Naive thymus-derived CD8-positive, alpha-beta T cell (primary cell): Measurements from ENCODE around the gene LUC7L3. TPM values are rescaled to one million over a fixed set of nuclear protein-coding genes. Genes with fewer than 3 reads are reported as not detected.
"Not testable (repeated sequence)": the region's sequence is repeated elsewhere in the genome, so short reads cannot be mapped to it uniquely, and the experiment has no call there.

Experiments used
- ATAC-seq, 2 donors: fragments of 150-1000 bp; cut with Tn5 transposase in 1 of 2; sonication (Bioruptor Pico), chemical (Tn5 transposase) in 1 of 2; 1 replicate in 1 of 2; 2 replicates in 1 of 2; pipeline ENCODE4 v1.10.0; 2021; ENCODE audit warnings: mild to moderate bottlenecking in 2 of 2, moderate library complexity in 2 of 2
- POLR2A ChIA-PET: fragments of 350-600 bp; sonication (Branson Sonifier 250); formaldehyde crosslinking; loops from one replicate; lab custom pipeline; 2021; ENCODE audit warnings: antibody characterized with exemption; lab: Charles Lee
- DNase-seq, 10 donors: peaks; one replicate each; pipeline versions ENCODE4 v3.0.0 to v3.0.0-alpha.2; 2020 to 2022
- H3K27ac Mint-ChIP-seq, 10 donors: one replicate each; pipeline ENCODE4 v1.8.0; 2020 to 2022; ENCODE audit warnings: mild to moderate bottlenecking in 10 of 10, mixed read lengths in 10 of 10, moderate library complexity in 4 of 10, inconsistent platforms in 1 of 10
- H3K27me3 Mint-ChIP-seq, 5 donors: one replicate each; pipeline ENCODE4 v1.8.0; 2021 to 2022; ENCODE audit warnings: mixed read lengths in 5 of 5
- H3K36me3 Mint-ChIP-seq, 3 donors: one replicate each; pipeline ENCODE4 v1.8.0; 2020 to 2022; ENCODE audit warnings: mixed read lengths in 3 of 3, mild to moderate bottlenecking in 2 of 3, inconsistent platforms in 1 of 3
- H3K4me1 Mint-ChIP-seq, 4 donors: one replicate each; pipeline ENCODE4 v1.8.0; 2021 to 2022; ENCODE audit warnings: mixed read lengths in 4 of 4
- H3K4me3 Mint-ChIP-seq, 10 donors: one replicate each; pipeline ENCODE4 v1.8.0; 2020 to 2022; ENCODE audit warnings: mild to moderate bottlenecking in 10 of 10, mixed read lengths in 10 of 10, moderate library complexity in 6 of 10, inconsistent platforms in 1 of 10
- H3K9me3 Mint-ChIP-seq, 9 donors: one replicate each; pipeline ENCODE4 v1.8.0; 2020 to 2022; ENCODE audit warnings: mixed read lengths in 9 of 9, mild to moderate bottlenecking in 3 of 9, inconsistent platforms in 1 of 9, moderate library complexity in 1 of 9
- polyA plus RNA-seq, 3 donors: library from polyadenylated mRNA; unstranded; fragments of 300-500 nt; fragmentation: Illumina TruSeq; gene quantifications; one replicate each; pipeline ENCODE4 v1.2.3, GENCODE V29; 2021
- total RNA-seq, 8 experiments: library from RNA in 2 of 8; stranded (reverse) in 2 of 8; gene quantifications; one replicate each; pipeline ENCODE4 v1.2.3 and lab custom pipeline; 2021 to 2026

The LUC7L3 gene, protein sequence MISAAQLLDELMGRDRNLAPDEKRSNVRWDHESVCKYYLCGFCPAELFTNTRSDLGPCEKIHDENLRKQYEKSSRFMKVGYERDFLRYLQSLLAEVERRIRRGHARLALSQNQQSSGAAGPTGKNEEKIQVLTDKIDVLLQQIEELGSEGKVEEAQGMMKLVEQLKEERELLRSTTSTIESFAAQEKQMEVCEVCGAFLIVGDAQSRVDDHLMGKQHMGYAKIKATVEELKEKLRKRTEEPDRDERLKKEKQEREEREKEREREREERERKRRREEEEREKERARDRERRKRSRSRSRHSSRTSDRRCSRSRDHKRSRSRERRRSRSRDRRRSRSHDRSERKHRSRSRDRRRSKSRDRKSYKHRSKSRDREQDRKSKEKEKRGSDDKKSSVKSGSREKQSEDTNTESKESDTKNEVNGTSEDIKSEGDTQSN
- 100 to 1,000 TPM; 311 to 345 TPM for total RNA-seq
- 10 to 100 TPM; 41.6 to 58.4 (median 46.0) TPM for polyA plus RNA-seq
- 150 to 528 (median 238) reads per million in 6 experiments for total RNA-seq (lab: John Stamatoyannopoulos, UW)

GRCh38 chr17:50719144-50719923, at the start of gene LUC7L3:
LUC7L3 (plus strand) TSS chr17:50719603; CDS start chr17:50719733, 130 bp downstream.
- POLR2A ChIA-PET: interaction anchor here (0.7 to 5.1 kb wide), 5 partner anchors 9 to 147 kb away, joined by 4 to 110 read pairs (median 8); partner anchors contain the start of genes ANKRD40 and TOB1
- DNase-seq (peak; percentile 83 to 95 (median 92)), ATAC-seq (peak; percentile 91 to 94)
- Mint-ChIP-seq H3K27ac (peak within 1 kb of the TSS; percentile 95 to 100 (median 99)), H3K9me3 (no peaks in the 10 kb centered on the region), H3K4me3 (peak within 1 kb of the TSS; percentile 86 to 99 (median 96)), H3K36me3 (peaks cover 0 to 9% (median 0%) of the 10 kb centered on the region in 3 donors), H3K27me3 (no peaks in the 10 kb centered on the region), H3K4me1 (peaks cover 12 to 41% (median 34%) of the 10 kb centered on the region in 4 donors)

DNA sequence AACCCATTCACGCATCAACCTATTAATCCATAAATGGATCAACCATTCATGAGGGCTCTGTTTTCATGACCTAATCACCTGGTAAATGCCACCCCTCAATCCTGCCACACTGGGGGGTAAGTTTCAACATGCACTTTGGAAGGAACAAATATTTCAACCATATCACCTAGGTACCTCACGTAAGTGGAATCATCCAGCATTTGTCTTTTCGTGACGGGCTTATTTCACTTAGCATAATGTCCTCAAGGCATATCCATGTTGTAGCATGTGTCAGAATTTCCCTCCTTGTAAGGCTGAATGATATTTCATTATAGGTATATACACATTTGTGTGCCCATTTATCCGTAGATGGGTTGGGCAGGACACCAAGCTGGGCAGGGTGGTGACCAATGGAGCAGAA, 47.3 kb upstream of the LUC7L3 start:
- DNase-seq: no peak
- ATAC-seq: no peak
- H3K4me1 Mint-ChIP-seq: peaks cover 0 to 2% (median 0%) of the 10 kb centered on the region in 4 donors
- H3K9me3 Mint-ChIP-seq: no peaks in the 10 kb centered on the region
- no peaks in the 10 kb centered on the region for H3K36me3 Mint-ChIP-seq
- no peak overlapping the region for H3K27ac Mint-ChIP-seq
- no peak overlapping the region for H3K4me3 Mint-ChIP-seq
- POLR2A ChIA-PET: interaction anchor here (0.6 kb wide), 1 partner anchor 541 kb away, joined by 3 read pairs; no protein-coding TSS in a partner anchor
- peaks cover 0 to 2% (median 0%) of the 10 kb centered on the region in 5 donors for H3K27me3 Mint-ChIP-seq

DNA sequence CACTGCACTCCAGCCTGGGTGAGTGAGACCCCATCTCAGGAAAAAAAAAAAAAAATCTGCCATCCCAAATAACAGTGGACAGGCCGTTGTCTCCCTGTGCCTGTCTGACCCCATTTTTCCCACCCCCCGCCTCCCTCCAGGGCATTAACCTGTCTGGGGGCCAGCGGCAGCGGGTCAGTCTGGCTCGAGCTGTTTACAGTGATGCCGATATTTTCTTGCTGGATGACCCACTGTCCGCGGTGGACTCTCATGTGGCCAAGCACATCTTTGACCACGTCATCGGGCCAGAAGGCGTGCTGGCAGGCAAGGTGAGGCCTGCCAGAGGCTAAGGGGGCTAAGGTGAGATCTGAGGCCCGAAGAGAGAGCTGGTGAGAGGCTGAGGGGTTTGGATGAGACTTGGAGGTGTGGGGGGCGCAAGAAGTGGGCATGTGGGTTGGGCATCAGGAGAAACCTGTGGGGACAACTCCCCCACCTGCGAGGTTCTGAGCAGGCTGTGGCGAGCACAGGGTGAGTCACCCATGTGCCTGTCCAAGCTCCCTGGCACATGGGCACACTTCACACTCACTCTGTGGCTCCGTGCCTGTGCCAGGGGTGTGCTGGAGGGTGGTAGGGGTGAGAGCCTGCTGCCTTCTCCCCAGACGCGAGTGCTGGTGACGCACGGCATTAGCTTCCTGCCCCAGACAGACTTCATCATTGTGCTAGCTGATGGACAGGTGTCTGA, 46.4 kb upstream of the LUC7L3 start:
- POLR2A ChIA-PET: no interaction called here
- no peak overlapping the region for H3K27ac Mint-ChIP-seq
- H3K27me3 Mint-ChIP-seq: no peaks in the 10 kb centered on the region
- no peak for DNase-seq
- H3K36me3 Mint-ChIP-seq: no peaks in the 10 kb centered on the region
- H3K9me3 Mint-ChIP-seq: no peaks in the 10 kb centered on the region
- ATAC-seq: no peak
- no peaks in the 10 kb centered on the region for H3K4me1 Mint-ChIP-seq
- H3K4me3 Mint-ChIP-seq: no peak overlapping the region

- no peak for ATAC-seq
- Mint-ChIP-seq H3K27me3 (peaks cover 2 to 9% (median 8%) of the 10 kb centered on the region in 5 donors), H3K4me1 (peaks cover 0 to 2% (median 0%) of the 10 kb centered on the region in 4 donors), H3K9me3 (no peaks in the 10 kb centered on the region), H3K36me3 (no peaks in the 10 kb centered on the region), H3K27ac (no peak overlapping the region), H3K4me3 (no peak overlapping the region)
- POLR2A ChIA-PET: no interaction called here
- no peak for DNase-seq
Observed at GRCh38 chr17:50675190-50675589, 44.2 kb upstream of the LUC7L3 start.

GRCh38 chr17:50675627-50676026, 43.8 kb upstream of the LUC7L3 start:
- ATAC-seq (no peak), DNase-seq (no peak)
- H3K4me3 Mint-ChIP-seq: no peak overlapping the region
- no peak overlapping the region for H3K27ac Mint-ChIP-seq
- H3K9me3 Mint-ChIP-seq: no peaks in the 10 kb centered on the region
- H3K27me3 Mint-ChIP-seq: peaks cover 4 to 13% (median 9%) of the 10 kb centered on the region in 5 donors
- POLR2A ChIA-PET: no interaction called here
- peaks cover 0 to 2% (median 0%) of the 10 kb centered on the region in 4 donors for H3K4me1 Mint-ChIP-seq
- H3K36me3 Mint-ChIP-seq: no peaks in the 10 kb centered on the region

DNA sequence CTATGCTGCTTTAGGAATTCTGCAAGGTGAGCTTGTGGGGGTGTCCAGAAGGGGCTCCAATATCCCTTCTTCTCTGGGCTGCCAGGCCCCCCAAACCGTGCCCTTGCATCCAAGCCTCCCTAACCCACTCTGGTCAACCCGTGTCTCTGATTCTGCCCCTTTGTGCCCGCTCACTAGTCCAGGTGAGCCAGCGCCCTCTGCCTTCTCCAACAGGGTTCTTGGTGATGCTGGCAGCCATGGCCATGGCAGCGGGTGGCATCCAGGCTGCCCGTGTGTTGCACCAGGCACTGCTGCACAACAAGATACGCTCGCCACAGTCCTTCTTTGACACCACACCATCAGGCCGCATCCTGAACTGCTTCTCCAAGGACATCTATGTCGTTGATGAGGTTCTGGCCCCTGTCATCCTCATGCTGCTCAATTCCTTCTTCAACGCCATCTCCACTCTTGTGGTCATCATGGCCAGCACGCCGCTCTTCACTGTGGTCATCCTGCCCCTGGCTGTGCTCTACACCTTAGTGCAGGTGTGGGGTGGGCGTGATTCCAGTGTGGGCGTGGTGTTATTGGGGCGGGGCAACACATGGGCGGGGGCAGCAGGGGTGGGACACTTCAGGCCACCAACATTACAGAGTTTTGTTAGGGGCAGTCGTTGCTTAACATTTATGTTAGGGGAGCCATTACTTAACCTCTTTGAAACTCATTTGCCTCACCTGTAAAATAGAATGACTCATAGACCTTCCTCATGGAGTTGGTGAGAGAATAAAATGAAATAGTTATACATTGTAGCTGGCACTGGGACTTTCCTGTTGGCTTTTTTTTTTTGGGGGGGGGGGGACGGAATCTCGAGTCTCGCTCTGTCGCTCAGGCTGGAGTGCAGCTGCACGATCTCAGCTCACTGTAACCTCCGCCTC, 43.1 kb upstream of the LUC7L3 start:
- H3K4me1 Mint-ChIP-seq: peaks cover under 1 to 3% (median 3%) of the 10 kb centered on the region in 4 donors
- no peaks in the 10 kb centered on the region for H3K9me3 Mint-ChIP-seq
- H3K36me3 Mint-ChIP-seq: no peaks in the 10 kb centered on the region
- peak overlapping the region in 1 of 10 donors; percentile 32 for H3K27ac Mint-ChIP-seq
- peaks cover 6 to 20% (median 13%) of the 10 kb centered on the region in 5 donors for H3K27me3 Mint-ChIP-seq
- H3K4me3 Mint-ChIP-seq: no peak overlapping the region
- POLR2A ChIA-PET: no interaction called here
- no peak for ATAC-seq
- DNase-seq: no peak

GRCh38 chr17:50677851-50678375, 41.5 kb upstream of the LUC7L3 start:
- DNase-seq (no peak), ATAC-seq (no peak)
- peaks cover 2 to 7% (median 5%) of the 10 kb centered on the region in 4 donors for H3K4me1 Mint-ChIP-seq
- no peak overlapping the region for H3K4me3 Mint-ChIP-seq
- H3K27me3 Mint-ChIP-seq: peaks cover 7 to 31% (median 17%) of the 10 kb centered on the region in 5 donors
- H3K9me3 Mint-ChIP-seq: no peaks in the 10 kb centered on the region
- no peaks in the 10 kb centered on the region for H3K36me3 Mint-ChIP-seq
- POLR2A ChIA-PET: no interaction called here
- H3K27ac Mint-ChIP-seq: peak overlapping the region in 1 of 10 donors; percentile 27

DNA sequence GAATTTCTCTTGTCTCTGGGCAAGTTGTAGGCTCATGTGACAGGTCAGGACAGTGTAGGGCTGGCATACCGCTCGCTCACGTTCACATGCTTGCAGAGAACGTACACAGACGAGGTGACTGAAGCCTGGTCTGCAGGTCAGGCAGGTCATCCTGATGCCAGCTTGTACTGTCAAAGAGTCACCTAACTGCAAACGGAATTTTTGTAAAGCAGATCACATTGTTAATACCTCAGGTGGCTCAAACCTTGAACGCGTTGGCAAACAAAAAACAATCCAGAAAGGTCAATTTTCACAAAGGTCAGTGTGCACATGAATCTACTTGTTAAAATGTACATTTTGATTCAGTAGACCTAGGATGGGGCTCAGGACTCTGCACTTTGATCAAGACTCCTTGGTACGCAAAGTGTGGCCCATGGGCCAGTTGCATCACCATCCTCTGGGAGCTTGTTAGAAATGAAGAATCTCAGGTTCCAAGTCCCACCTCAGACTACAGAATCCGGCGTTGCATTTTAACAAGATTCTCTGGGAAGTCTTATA, 40.3 kb upstream of the LUC7L3 start:
- no peak for ATAC-seq
- Mint-ChIP-seq H3K4me3 (no peak overlapping the region), H3K4me1 (peaks cover 2 to 7% (median 5%) of the 10 kb centered on the region in 4 donors), H3K9me3 (no peaks in the 10 kb centered on the region), H3K27me3 (peaks cover 7 to 31% (median 17%) of the 10 kb centered on the region in 5 donors), H3K27ac (no peak overlapping the region), H3K36me3 (no peaks in the 10 kb centered on the region)
- no peak for DNase-seq
- POLR2A ChIA-PET: no interaction called here

- peak overlapping the region in 1 of 10 donors; percentile 42 for H3K27ac Mint-ChIP-seq
- peaks cover 7 to 31% (median 17%) of the 10 kb centered on the region in 5 donors for H3K27me3 Mint-ChIP-seq
- H3K9me3 Mint-ChIP-seq: no peaks in the 10 kb centered on the region
- H3K36me3 Mint-ChIP-seq: no peaks in the 10 kb centered on the region
- no peak for ATAC-seq
- no peak for DNase-seq
- H3K4me1 Mint-ChIP-seq: peaks cover 2 to 7% (median 5%) of the 10 kb centered on the region in 4 donors
- POLR2A ChIA-PET: no interaction called here
- H3K4me3 Mint-ChIP-seq: no peak overlapping the region
Observed at GRCh38 chr17:50680126-50680525, 39.3 kb upstream of the LUC7L3 start.

GRCh38 chr17:50680543-50681262, 38.7 kb upstream of the LUC7L3 start:
- H3K27ac Mint-ChIP-seq, H3K9me3 Mint-ChIP-seq, H3K4me1 Mint-ChIP-seq, POLR2A ChIA-PET, ATAC-seq, H3K36me3 Mint-ChIP-seq, DNase-seq: not testable (repeated sequence)
- peaks cover 8 to 31% (median 17%) of the 10 kb centered on the region in 5 donors for H3K27me3 Mint-ChIP-seq
- peak overlapping the region in 1 of 10 donors; percentile 56 for H3K4me3 Mint-ChIP-seq
